ENCODE results near the gene DCST2. TPM values are rescaled to one million over a fixed set of nuclear protein-coding genes. Genes with fewer than 3 reads are reported as not detected.

The DCST2 gene
- total RNA-seq, 4 donors from 2014 or later: 0.07 to 1.6 TPM; not detected in 2

DNA sequence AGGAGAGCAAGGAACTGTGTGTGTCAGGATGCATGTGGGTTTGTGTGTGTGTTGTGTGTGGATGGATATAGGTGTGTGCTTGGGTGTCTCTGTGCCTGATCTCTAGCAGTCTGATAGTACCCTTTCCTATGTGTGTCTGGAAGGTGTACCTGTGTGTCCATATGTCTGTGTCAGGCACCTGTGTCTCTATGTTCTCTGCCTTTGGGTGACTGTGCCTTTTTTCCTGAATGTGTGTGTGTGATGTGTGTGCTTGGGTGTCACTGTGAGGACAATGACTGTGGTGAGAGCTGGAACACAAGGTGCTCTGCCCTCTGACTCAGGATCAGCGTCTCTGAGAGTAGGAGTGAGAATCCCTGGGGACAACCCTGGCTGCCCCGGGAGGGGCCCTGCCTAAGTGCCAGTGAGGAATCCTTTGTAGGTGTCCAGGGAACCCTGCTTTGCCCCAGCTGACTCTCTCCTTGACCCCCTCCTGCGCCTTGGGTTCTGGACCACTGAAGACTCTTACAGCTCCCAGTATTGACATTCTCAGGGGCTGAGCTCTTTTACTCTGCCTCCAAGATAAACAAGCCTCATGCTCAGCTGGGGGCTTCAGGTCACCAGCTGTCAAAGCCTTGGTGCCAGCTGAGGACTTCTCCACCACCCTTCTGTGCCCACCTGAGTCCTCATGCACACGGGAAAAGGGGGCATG, 44.3 kb upstream of the DCST2 start:
- Histone ChIP-seq H3K36me3 (no peaks in the 10 kb centered on the region), H3K9me3 (no peaks in the 10 kb centered on the region), H3K27me3 (peaks cover 29 to 33% of the 10 kb centered on the region in 2 donors), H3K4me3 (no peak overlapping the region), H3K27ac (no peak overlapping the region), H3K4me1 (peaks cover 10 to 45% of the 10 kb centered on the region in 2 donors)
- TF ChIP-seq, protein P1, sequence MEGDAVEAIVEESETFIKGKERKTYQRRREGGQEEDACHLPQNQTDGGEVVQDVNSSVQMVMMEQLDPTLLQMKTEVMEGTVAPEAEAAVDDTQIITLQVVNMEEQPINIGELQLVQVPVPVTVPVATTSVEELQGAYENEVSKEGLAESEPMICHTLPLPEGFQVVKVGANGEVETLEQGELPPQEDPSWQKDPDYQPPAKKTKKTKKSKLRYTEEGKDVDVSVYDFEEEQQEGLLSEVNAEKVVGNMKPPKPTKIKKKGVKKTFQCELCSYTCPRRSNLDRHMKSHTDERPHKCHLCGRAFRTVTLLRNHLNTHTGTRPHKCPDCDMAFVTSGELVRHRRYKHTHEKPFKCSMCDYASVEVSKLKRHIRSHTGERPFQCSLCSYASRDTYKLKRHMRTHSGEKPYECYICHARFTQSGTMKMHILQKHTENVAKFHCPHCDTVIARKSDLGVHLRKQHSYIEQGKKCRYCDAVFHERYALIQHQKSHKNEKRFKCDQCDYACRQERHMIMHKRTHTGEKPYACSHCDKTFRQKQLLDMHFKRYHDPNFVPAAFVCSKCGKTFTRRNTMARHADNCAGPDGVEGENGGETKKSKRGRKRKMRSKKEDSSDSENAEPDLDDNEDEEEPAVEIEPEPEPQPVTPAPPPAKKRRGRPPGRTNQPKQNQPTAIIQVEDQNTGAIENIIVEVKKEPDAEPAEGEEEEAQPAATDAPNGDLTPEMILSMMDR (IDR thresholded peaks at IDR 0.05): no peak
- TF ChIP-seq POLR2A (IDR thresholded peaks at IDR 0.05): no peak
- intact Hi-C loops (cut with DNase I; ENCODE audit: low total_unique reads): no loop called here
- DNase-seq: no peak

DNA sequence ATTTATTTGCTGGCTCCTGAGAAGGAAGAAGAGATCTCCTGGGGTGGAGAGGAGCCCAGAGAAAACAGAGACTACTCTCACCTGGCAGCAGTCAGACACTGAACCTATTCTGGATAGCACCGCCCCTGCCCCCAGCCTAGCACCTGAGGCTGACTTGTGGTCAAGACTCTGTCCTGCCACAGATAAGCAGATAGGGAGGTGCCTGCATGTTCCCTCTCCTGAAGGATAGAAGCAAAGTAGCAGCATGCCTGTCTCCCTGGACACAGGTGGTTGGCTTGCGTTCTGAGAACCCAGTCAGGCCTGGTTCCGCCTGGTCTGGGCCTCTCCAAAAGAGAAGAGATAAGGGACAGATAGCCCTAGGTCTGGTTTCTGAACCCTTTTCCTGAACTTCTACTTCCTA, 43.8 kb upstream of the DCST2 start:
- no peak for TF ChIP-seq POLR2A (IDR thresholded peaks at IDR 0.05)
- Histone ChIP-seq H3K27me3 (peaks cover 23 to 27% of the 10 kb centered on the region in 2 donors), H3K27ac (no peak overlapping the region), H3K36me3 (no peaks in the 10 kb centered on the region), H3K9me3 (no peaks in the 10 kb centered on the region), H3K4me3 (no peak overlapping the region), H3K4me1 (peaks cover 10 to 39% of the 10 kb centered on the region in 2 donors)
- no peak for DNase-seq
- intact Hi-C loops (cut with DNase I; ENCODE audit: low total_unique reads): no loop called here

DNA sequence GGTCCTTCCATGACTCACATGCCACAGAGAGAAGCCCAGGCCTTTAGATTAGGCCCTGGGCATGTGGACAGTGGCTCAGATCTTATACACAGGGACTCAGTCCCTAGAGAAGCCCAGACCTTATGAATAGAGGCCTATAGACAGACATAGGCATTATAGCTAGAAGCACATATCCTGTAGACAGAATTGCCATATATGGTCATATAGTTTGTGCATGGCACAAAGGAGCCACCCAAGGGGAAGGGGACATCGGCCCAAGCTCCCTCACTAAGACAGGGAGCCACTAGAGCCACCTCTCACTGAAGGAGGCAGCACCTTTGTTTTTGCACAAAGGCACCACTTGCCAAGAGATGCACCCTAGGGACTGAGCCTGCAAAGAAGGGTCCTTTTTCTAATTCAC, 42.8 kb upstream of the DCST2 start:
- H3K4me1 ChIP-seq: peaks cover 10 to 29% of the 10 kb centered on the region in 2 donors

DNA sequence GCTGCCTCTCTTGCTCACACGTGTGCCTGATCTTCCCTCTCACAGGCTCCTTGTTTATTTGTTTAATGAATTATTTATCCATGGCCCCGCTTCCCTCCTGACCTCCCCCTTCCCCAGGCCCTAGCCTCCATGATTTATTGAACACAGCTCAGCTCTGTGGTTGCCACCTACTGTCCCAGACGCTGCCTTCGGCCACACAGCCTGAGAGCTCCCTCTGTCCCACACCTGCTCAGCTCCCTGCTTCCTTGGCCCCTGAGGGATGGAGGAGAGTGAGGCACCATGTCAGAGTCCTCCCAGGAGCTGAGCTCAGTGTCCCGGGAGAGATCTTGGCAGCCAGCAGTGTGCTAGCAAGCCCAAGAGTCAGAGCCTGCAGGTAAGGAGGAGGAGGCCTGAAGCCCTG, 42.0 kb upstream of the DCST2 start:
- H3K9me3 ChIP-seq: no peaks in the 10 kb centered on the region
- peaks cover 9 to 22% of the 10 kb centered on the region in 2 donors for H3K4me1 ChIP-seq
- no peak for DNase-seq
- H3K27me3 ChIP-seq: peaks cover 7 to 10% of the 10 kb centered on the region in 2 donors
- TF ChIP-seq POLR2A (IDR thresholded peaks at IDR 0.05): no peak
- TF ChIP-seq, protein P1 (IDR thresholded peaks at IDR 0.05): no peak
- H3K4me3 ChIP-seq: no peak overlapping the region
- H3K36me3 ChIP-seq: no peaks in the 10 kb centered on the region
- intact Hi-C loops (cut with DNase I; ENCODE audit: low total_unique reads): no loop called here
- no peak overlapping the region for H3K27ac ChIP-seq

More for the DNA sequence above, 42.8 kb upstream of the DCST2 start:
- Histone ChIP-seq H3K4me3 (no peak overlapping the region), H3K9me3 (no peaks in the 10 kb centered on the region), H3K27ac (no peak overlapping the region), H3K36me3 (no peaks in the 10 kb centered on the region), H3K27me3 (peaks cover 16 to 18% of the 10 kb centered on the region in 2 donors)
- no peak for DNase-seq
- TF ChIP-seq POLR2A (IDR thresholded peaks at IDR 0.05): no peak
- TF ChIP-seq, protein P1 (IDR thresholded peaks at IDR 0.05): no peak
- intact Hi-C loops (cut with DNase I; ENCODE audit: low total_unique reads): no loop called here

DNA sequence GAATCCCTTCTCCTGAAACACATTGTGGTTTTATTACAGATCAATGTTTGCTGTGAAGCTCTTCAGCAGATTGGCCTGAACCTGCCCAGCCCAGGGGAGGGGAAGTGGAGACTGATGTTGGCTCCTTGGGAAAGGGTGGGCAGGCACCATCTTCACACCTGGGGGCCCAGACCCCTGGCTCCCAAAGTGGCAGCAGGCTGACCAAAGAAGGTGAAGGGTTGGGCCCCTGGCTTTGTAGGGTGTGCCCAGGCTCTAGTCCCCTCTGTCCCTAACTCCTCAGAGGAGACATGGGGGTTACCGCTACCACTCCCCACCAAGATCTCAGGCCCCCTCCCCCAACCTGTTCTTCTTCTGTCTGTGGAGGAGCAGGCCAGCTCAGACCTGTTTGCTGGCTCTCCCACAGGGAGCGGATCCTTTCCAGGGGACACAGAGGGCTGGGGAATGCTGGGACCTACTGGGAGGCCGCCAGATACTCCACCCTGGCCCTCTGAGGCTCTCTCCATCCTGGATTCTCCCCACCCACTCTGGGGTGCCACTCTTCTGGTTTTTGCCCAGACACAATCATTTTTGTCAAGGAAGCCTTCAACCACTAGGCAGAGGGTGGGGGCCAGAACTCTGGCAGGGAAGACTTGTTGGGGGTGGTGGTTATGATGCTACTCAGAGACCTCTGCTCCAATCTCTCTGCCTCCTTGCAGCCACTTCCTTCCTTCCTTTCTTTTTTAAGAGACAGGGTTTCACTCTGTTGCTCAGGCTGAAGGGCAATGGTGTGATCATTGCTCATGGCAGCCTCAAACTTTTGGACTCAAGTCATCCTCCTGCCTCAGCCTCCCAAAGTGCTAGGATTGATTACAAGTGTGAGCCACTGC, 40.0 kb upstream of the DCST2 start:
- Histone ChIP-seq H3K27me3 (no peaks in the 10 kb centered on the region), H3K27ac (no peak overlapping the region), H3K4me1 (peaks cover 0 to 7% of the 10 kb centered on the region in 2 donors), H3K4me3 (no peak overlapping the region), H3K36me3 (no peaks in the 10 kb centered on the region), H3K9me3 (no peaks in the 10 kb centered on the region)
- intact Hi-C loops (cut with DNase I; ENCODE audit: low total_unique reads): no loop called here
- TF ChIP-seq, protein P1 (IDR thresholded peaks at IDR 0.05): no peak
- no peak for TF ChIP-seq POLR2A (IDR thresholded peaks at IDR 0.05)
- no peak for DNase-seq
